Activated CD4-positive, alpha-beta T cell treated with anti-CD3 and anti-CD28 coated beads, Interleukin-2, amount 50 U/mL, for 24 hours (primary cell): ENCODE results near the gene DNAH10.

Experiments used
- DNase-seq, 2 donors: peaks; one replicate each; pipeline ENCODE4 v3.0.0-alpha.2; 2020; ENCODE audit warnings: low read depth in 1 of 2, low spot score in 1 of 2

DNAH10 gene

GRCh38 chr12:123836292-123836691 is 74.2 kb downstream of the DNAH10 start:
- no peak for DNase-seq

GRCh38 chr12:123839826-123840225 is 77.7 kb downstream of the DNAH10 start:
- no peak for DNase-seq

- DNase-seq: no peak
These were observed 78.8 kb downstream of the DNAH10 start for GRCh38 chr12:123840765-123841425.

GRCh38 chr12:123843912-123844748 is 82.0 kb downstream of the DNAH10 start:
- no peak for DNase-seq

- DNase-seq: no peak
These were observed 83.8 kb downstream of the DNAH10 start for GRCh38 chr12:123845881-123846280.

DNA sequence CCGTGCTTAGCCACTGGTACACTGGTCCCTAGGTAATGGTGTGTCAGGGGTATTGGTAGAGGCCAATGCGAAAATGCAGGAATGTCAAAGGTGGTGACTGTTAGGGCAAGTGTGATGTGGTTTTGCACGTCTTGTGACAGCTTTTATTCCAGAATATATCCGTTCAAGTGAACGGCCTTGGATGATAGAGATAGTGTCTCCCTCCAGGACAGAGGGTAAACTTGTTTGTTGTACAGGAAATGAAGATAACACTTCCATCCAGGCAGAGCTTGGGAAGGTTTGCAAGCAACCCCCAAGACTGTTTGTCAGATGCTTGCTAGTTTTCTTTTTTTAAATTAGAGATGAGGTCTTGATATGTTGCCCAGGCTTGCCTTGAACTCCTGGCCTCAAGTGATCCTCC is 84.2 kb downstream of the DNAH10 start:
- no peak for DNase-seq

DNA sequence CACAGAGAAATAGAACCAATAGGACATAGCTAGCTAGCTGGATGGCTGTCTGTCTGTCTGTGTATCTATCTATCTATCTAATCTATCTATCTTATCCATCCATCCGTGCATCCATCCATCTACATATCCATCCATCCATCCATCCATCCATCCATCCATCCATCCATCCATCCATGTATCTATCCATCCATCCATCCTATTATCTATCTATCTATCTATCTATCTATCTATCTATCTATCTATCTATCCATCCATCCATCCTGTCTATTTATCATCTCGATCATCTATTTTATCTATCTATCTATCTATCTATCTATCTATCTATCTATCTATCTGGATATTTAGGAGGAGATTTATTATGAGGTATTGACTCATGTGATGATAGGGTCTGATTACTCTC is 84.9 kb downstream of the DNAH10 start:
- DNase-seq: no peak

GRCh38 chr12:123847876-123848275 is 85.8 kb downstream of the DNAH10 start:
- no peak for DNase-seq

DNA sequence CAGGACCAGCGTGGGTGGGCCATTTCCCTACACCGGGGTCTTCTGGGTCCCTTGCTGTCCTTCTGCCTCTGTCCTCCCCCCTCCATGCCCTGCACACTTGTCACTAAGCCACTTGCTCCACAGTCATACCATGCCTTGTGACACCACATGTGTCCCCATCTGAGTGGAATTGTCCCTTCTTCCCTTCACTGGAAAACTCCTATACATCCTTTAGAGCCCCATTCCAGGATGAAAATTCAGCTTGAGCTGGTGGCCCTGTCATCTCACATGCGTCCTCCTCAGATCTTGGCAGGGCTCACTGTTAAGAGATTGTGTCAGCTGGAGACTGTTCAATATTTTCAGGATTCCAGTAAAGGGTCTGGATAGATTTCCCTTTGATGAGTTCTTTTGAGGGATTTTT is 87.4 kb downstream of the DNAH10 start:
- DNase-seq: no peak

DNA sequence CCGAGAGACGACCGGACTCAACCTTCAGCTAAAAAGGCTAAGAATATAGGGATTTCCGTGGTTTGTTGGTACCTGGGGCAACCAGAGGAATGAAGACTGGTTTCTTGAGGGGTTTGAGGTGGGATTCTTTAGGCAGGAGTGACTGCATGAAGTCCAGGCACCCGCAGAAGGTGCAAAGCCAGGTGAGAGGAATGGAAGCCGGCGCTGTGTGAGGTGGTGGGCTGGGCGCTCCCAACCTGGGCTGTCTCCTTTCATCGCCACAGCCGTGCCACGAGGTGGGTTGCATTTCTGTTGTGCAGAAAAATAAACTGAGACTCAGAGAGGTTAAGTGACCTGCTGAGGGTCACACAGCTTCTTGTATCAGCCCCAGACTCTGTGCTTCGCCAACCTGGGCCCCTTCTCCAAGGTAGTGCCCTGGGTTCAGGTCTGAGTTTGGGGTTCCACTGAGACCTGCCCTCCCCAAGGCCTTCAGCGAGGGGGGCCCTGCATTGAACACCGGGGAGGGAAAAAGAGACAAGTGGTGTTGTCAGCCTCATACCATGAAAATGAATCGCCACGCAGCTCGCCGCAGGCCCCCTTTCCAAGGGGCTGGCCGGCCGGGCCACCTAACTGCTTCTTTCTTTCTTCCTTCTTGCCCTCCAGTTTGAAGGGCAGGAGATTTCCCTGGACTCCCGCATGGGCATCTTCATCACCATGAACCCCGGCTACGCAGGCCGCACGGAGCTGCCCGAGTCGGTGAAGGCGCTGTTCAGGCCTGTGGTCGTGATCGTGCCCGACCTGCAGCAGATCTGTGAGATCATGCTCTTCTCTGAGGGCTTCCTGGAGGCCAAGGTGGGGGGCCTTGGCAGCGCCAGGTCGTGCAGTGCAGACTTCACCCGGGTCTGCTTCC is 88.4 kb downstream of the DNAH10 start:
- no peak for DNase-seq

DNA sequence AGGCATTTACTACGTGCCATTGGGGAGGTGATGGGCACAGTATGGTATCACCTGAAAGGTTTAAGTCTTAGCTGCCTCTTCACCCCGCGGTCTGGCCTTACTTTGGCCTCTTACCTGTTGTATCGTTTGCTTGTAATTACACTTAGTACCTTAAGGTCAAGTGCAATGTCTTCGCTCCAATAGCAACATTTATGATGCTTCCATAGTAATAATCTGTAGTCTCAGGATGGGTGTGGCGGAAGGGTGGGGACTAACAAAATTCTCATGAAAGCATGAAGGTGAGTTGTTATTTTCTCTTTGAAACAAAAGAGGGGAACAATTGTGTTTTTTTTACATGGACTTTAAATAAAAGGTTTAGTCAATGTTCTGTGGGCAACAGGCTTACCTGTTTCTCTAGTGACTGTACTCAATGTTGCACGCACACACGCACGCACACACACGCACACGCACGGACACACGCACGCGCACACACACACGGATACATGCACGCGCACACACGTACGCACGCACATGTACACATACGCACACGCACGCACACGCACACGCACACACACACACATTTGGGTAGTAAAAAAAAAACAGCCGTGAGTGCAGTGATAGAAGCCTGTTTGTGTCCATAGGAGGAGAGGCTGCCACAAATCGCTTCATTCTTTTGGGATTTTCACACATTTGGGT is 91.4 kb downstream of the DNAH10 start:
- no peak for DNase-seq

GRCh38 chr12:123854232-123854631 is 92.1 kb downstream of the DNAH10 start:
- DNase-seq: no peak

GRCh38 chr12:123854918-123855317 is 92.8 kb downstream of the DNAH10 start:
- DNase-seq: no peak

DNA sequence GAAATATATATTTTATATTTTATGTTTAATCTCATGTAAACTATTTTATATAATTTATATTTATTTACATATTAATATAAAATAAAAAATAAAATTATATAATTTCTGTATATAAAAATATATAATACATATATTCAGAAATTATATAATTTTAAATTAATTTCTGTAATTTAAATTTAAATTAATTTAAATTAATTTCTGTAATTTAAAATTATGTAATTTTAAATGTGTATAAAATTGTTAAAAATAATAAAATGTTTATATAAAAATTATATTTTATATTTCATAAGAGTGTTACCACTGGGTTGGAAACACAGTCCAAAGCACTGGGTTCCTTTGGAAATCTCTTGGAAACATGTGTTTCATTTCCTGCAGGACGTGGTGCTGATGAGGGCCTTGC is 94.6 kb downstream of the DNAH10 start:
- DNase-seq: no peak

DNA sequence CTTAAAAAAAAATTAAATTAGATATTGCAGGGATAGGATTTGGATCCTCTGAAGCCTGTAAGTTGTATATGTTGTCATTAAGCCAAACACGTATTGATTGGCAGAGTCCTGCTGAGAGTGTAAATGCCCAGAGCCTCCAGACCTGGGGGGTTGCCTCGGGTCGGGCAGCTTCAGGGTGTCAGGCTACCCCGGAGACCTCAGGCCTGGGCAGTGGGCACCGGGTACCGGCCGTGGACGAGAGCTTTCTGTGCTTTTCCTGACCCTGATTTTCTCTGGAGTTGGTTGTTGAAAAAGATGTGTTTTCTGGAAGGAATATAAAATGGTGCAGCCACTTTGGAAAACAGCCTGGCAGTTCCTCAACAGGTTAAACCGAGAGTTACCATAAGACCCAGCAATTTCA is 96.1 kb downstream of the DNAH10 start:
- no peak for DNase-seq

DNA sequence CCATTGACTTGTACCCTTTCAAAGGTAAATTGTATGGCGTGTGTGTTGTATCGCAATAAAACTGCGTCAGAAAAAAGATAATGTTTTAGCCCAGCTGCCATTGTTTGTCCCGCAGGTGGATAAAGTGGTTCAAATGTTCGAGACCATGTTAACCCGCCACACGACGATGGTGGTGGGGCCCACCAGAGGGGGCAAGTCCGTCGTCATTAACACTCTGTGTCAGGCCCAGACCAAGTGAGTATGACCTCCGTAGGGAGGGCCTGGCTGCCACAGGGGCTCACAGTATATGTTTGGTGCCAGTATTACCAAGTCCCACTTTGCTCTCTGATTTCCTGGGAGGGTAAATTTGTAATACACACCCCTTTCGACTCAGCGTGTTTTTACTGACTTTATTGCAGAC is 96.9 kb downstream of the DNAH10 start:
- DNase-seq: no peak

DNA sequence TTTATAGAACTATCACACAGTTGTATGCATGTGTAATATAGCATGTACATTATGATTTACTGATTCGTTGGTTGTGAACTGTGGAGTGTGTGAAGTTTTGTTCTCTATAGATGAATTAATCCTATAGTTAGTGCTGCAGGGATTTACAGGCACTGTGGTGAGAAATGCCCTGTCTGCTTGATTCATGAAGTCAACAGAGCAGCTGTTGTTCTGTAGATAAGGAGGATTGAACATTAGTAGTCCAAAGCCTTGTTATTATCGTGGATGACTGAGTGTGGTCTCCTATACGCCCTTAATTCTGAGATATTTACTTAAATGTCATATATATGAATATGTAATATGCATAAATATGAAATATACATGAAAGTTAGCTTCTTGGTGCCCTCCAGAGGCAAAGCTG is 98.3 kb downstream of the DNAH10 start:
- no peak for DNase-seq

DNA sequence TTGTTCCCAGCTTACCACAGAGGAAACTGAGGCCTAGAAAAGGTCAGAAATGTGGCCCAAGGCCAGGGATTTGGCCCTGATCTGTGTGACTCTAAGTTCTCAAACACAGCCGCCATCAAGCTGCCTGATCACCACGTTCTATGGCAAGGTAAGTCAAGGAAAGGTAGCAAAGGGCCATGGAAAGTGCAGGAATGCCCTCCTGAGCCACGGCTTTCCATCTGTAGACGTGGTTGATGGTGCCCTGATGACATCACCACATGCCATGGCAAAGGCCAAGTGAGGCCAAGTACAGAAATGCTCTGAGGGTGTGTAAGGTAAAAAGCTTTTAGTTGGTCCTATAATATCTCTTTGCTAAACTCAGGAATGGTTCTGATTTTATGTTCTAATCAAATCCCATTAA is 99.3 kb downstream of the DNAH10 start:
- no peak for DNase-seq

DNA sequence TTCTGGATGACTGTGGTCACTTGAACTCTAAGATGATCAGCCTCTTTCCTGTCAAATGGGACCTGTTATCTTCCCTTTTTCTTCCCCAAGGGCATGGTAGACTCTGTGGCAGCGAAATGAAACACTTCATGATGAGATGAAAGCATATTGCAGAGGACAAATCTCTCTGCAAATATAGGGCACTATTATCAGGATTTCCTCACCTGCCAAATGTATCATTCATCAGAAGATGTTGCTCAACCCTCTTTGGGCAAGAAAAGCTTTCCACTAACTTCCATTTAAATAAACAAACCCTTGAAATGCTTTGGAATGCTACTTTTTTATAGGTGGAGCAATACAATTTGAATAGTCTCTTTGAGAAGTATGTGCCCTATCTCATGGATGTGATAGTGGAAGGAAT is 105.0 kb downstream of the DNAH10 start:
- DNase-seq: no peak

DNA sequence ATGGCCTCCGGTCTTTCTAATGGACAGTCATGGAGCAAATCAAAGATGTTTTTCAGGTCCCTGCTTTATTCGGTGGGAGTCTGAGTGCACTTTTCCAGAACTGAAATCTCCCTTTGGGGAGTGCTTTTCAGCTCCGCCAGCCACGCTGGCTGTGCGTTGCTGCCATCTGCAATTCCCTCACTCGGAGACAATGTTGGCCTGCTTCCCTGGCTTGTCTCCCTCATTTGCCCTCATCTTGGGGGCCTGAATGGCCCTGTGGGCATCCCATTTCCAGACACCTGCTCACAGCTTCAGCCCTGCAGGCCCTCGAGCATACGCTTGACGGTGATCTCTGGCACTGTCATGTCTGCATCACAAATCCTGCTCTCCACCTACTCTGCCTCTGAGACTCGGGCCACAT is 106.7 kb downstream of the DNAH10 start:
- no peak for DNase-seq

GRCh38 chr12:123873793-123874192 is 111.7 kb downstream of the DNAH10 start:
- no peak for DNase-seq
